ENCODE results near the gene TXNDC17.

The TXNDC17 gene

DNA sequence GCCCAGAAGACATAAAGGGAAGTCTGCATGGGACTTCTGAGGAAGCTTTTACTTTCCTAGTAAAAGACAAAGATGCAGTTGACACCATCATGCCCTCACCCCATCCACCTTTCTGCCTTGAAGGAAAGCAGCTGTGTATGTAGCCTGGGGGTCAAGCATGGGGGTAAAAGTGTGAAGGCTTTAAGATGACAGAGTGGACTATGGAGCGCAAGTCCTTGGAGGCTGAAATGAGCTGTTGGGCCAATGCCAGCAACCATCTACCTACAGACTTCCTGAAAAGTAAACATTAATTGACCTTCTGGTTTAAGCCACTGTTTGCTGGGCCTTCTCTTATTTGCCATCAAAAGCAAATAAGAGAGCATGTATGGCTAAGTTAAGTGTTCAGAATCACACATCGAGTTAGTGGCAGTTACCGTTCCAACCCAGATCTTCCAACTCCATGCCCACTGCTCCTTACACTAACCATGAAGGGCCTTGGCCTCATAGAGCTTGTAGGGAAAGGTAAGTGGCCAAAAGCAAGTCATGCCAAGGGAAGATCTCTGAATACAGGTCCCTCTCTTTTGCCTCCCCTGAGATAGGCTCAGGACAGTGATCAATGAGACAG lies 42.3 kb downstream of the TXNDC17 start:
- TF ChIP-seq GATA2 (IDR thresholded peaks at IDR 0.05; ENCODE audit: low read depth, low read length) (no peak), GATA3 (IDR thresholded peaks at IDR 0.05; ENCODE audit: low read depth, low read length) (no peak)

DNA sequence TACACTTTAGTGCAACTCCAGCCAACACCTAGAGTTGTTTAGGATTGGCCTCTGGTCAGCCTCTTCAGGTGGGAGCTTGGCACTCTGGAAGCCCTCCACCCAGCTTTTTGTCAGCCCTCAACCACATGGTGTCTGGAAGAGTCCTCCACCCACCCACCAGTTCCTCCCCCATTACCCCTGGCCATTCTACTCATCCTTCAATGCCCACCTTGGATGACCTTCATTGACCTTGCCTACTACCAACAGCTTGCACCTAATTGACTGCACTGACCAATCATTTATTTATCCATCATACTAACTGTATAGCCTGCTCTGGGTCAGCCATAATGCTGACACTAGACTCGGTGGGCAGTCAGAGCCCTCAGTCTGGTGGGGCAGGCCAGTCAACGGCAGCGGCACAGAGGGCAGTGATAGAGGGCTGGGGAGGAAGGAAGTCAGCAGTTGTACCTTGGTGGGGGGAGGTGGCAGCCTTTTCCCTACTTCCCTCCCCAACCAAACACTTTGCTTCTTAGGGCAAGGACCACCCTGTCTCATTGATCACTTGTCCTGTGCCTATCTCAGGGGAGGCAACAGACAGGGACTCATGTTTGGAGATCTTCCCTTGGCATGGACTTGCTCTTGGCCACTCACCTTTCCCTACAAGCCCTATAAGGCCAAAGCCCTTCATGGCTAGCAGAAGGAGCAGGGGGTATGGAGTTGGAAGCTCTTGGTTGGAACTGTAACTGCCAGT lies 43.0 kb downstream of the TXNDC17 start:
- TF ChIP-seq GATA2 (IDR thresholded peaks at IDR 0.05; ENCODE audit: low read depth, low read length) (no peak), GATA3 (IDR thresholded peaks at IDR 0.05; ENCODE audit: low read depth, low read length) (no peak)

DNA sequence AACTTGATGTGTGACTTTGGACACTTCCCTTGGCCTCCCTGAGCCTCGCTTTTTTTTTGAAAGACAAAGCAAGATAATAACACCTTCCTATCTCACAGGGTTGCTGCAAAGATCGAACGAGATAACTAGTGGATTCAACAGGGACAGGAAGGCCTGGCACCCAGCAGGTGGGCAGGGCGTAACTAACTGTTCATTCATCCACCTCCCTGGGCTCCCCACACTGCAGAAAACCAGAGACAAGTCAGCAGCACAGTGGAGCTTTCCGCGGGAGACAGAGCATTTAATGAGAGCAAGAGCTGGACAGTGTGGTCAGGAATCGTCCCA lies 43.6 kb downstream of the TXNDC17 start:
- no peak for TF ChIP-seq GATA2 (IDR thresholded peaks at IDR 0.05; ENCODE audit: low read depth, low read length)
- no peak for TF ChIP-seq GATA3 (IDR thresholded peaks at IDR 0.05; ENCODE audit: low read depth, low read length)

DNA sequence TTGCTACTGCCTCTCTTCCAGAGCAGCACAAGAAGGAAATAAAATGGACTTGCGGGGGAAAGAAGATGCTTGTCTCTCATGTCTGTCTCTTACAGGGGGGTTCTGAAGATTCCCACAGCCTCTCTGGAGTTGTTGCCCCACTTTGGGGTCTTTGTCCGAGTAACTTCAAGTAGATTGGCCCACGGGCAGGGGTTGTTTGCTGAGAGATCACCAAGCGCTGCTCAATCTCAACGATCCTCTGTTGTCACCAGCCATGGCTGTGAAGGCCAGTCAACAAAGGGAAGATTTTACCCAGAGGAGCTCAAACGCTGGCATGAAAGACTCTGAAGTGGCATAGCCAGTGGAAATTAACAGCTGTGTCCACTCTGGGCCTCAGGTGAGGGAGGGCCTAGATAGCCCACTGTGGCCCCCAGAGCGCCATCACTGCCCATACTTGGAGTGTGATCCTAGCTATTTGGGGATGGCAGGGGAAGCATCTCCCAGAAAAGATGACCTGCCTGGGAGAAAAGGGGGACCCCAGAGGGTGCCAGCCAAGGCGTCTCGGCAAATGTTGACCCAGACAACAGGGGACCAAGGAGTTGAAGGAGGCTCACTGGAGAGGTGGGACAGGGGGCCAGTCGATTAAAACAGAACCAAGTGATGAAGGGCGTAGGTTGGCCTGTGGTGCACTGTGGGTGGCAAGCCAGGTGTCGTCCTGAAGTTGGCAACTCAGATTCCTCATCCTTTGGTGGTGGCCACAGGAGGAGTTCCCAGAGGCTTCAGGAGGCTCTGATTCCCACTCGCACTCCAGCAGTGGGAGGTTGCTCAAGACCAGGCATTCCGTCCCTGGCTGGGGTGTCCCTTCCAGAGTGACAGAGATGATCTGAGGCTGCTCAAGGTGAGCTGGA lies 44.3 kb downstream of the TXNDC17 start:
- TF ChIP-seq GATA3 (IDR thresholded peaks at IDR 0.05; ENCODE audit: low read depth, low read length) (no peak), GATA2 (IDR thresholded peaks at IDR 0.05; ENCODE audit: low read depth, low read length) (no peak)

DNA sequence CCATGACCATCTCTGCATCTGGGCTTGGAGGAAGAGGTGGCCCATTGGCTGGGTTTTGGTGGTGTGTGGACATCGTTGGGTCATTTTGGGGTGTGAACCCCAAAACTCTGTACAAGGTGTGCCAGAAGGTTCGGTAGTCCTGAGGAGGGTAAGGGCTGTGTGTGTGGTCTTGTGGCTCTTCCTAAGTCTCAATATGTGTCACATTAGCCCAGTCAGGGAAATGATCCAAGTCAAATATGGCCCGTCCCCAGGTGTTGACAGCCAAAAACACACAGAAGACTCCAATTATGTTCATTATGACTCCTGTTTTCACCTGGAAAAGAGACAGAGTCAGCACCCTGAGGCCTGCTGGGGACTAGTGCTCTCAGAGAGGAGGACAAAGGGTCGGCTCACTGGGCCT lies 45.2 kb downstream of the TXNDC17 start:
- TF ChIP-seq GATA3 (IDR thresholded peaks at IDR 0.05; ENCODE audit: low read depth, low read length) = no peak

DNA sequence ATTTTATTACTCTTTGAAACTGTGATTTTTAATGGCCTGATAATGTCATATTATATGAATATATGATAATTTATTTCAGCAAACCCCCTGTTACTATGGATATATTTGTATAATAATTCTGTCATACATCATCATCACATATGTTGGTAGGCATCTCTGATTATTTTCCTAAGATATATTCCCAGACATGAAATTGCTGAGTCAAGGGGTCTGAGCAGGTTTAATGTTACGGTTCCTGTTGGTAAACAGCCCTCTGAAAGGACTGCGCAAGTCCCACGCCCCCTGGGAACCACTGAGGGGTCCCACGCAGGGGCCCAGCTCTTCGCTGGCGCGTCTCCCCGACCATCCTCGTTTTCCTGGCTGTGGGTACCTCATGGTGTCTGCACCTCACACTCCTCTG lies 48.1 kb downstream of the TXNDC17 start:
- TF ChIP-seq GATA2 (IDR thresholded peaks at IDR 0.05; ENCODE audit: low read depth, low read length) (no peak), GATA3 (IDR thresholded peaks at IDR 0.05; ENCODE audit: low read depth, low read length) (no peak)

DNA sequence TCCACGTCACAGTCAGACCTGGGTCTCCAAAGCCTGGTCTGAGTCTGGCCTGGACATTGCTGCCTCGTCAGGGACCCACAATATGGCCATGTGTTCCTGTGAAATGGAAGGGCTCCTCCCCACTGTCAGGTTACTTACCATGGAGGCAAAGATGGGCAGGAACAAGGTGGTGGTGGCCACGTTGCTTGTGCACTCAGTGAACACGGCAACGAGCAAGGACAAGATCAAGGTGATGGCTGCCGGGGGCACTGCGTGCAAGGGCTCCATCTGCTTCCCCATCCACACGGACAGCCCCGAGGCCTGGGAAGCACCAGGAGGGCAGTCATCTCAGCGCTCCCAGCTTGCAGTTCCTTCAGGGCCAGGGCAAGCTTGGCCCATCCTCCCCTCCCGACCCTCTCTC lies 49.8 kb downstream of the TXNDC17 start:
- TF ChIP-seq GATA3 (IDR thresholded peaks at IDR 0.05; ENCODE audit: low read depth, low read length) (no peak), GATA2 (IDR thresholded peaks at IDR 0.05; ENCODE audit: low read depth, low read length) (no peak)

DNA sequence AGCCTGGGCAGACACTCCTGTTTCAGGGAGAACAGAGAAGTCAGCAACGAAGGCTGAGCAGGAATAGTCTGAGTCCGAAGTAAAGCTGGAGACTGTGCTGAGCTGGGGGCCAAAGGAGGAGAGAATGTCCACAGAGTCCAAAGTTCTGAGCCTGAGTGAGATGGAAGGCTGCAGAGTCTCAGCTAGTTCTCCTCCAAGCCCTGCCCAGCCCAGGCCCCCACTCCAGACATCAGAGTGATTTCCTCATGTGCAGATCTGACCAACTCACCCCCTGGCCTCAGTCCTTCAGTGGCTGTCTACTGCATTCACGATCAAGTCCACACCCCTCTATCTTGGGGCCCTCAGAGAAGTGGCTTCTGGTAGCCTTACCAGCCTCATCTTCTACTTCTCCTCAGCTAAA lies 50.7 kb downstream of the TXNDC17 start:
- TF ChIP-seq GATA3 (IDR thresholded peaks at IDR 0.05; ENCODE audit: low read depth, low read length) (no peak), GATA2 (IDR thresholded peaks at IDR 0.05; ENCODE audit: low read depth, low read length) (no peak)
